ENCODE data around the gene NDRG3. TPM values are rescaled to one million over a fixed set of nuclear protein-coding genes. Genes with fewer than 3 reads are reported as not detected.

NDRG3 gene
- total RNA-seq: 17.8 and 18.6 TPM in 2 replicates

DNA sequence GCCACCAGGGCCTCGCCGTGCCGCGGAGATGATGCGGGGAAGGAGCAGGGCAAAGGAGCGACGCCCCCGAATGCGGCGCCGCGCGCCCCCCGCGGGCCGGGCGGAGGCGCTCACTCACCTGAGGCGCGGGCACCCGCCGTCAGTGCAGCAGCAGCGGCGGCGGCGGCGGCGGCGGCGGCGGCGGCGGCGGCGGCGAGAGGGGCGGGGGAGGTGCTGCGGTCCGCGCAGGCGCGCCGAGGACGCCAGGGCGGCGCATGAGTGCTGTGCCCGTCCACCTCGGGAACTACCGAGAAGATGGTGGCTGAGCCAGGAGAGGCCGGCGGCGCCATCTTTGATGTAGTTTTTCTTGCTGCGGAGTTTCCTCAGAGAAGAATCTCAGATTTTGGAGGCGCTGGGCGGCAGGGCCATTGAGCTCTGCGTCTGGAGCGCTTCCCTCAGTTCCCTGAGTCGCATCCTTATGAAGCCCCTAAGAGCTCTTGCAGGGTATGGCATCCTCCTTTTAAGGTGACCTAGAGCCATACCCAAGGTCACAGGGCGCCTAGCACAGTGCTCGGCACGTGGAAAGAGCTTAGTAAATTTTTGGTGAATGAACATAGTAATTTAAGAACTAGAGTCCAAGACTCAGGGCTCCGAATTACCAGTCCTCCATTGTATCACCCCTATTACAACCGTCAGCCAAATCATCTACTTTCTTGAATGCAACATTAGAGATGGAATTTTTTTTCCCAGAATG is at the start of gene NDRG3:
Gene NDRG3, minus strand, starts transcription at position 164 of the 733 bp plus-strand sequence. CDS start 24,355 bp downstream, outside the sequence.

DNA sequence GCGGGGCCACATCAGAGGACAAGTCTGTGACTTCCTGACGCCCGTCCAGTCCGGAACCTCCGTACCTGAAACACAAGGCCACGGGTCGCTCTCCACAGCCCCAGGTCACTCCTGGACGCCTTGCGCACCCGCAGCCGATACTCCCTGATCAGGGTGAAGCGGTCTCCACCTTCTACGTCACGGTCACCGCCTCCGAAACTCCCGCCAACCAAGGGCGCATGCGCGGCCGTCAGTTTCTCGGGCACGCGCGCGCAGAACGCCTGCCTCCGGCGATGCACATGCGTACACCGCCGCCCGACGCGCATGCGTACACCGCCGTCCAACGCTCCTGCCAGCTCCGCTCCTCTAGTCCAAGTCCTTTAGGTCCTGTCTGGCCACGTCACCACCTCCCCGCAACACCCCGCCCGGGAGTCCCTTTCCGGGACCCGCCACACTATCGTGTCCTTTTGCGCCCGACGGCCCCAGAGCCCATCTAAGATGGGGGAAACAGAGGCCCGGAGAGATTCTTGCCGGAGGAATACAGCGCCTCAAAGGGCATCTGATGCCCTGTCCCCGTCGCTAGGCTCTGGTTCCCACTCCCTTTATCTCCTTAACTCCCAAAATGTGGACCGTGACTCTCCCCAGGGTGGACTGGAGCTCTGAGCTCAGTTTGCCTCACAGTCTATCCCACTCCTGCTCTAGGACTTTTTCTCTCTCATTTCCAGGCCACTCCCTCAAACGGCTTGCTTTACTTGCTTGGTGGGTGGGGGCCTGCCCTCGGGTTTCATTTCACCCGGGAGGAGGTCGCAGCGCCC is 27.9 kb upstream of the NDRG3 start, which contains the start of gene DSN1:
Gene DSN1, minus strand, starts transcription at position 167 of the 794 bp plus-strand sequence. CDS start 2,305 bp downstream, outside the sequence.

DNA sequence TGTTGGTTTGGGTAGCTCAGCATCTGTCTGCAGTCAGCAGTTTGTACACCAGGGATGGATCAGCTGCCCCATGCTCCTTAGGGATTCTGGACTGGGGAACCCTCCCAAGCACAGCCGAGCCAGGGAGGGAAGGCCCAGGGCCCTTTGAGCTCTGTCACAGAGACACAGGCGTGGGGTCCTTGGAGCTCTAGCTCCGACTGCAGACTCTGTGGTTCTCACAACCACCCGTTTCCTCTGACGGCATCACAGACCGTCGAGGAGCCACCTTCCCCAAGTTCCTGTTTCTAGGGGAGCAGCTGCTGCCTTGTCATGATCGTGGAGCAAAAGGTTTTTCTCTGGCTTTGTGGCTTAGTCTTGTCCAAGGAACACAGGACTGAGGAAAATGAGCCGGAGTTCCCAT is 99.9 kb downstream of the NDRG3 start, which contains the start of gene SLA2:
Gene SLA2, minus strand, starts transcription at position 199 of the 400 bp plus-strand sequence. CDS start 4,861 bp downstream, outside the sequence.

DNA sequence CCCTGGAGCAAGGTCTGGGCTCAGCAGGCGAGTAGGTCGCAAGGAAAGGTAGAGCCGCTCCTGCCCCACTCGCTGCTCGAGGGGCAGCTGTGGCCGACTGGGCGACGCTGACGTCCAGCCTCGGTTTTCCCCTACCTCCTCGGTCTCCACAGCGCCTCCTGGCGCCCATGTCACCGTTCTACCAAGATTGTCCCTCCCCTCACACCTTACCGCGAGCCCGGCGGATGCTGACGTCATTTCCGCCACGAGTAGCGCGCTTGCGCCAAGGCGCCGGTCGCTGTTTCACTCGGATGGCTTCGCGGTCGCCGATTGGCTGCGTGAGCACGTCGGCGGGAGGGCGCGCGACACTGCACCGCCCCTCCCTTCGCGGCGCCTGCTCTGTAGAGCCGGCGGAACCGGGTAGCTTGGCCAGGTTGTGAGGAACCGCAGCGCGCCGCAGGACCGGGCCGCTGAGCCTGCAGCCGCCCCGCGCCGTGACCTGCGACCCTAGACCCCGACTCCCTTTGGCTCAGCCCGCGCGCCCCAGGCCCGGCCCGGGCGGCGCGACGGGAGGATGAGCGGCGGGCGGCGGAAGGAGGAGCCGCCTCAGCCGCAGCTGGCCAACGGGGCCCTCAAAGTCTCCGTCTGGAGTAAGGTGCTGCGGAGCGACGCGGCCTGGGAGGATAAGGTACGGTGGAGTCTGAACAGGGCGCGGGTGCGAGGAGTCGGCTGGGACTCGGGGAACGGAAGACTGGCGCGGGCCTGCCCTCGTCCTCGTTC is 140.3 kb downstream of the NDRG3 start, which contains the start of gene RAB5IF:
Gene RAB5IF, plus strand, starts transcription at position 381 of the 759 bp plus-strand sequence. Its CDS starts 173 bp downstream, at position 554.

Other genes with a start within 250 kb of the NDRG3 start
- gene MYL9, start 204.6 kb downstream of the NDRG3 start, total RNA-seq: 6.8 and 13.9 TPM in 2 replicates
- gene TGIF2, start 172.5 kb downstream of the NDRG3 start, total RNA-seq: 5.1 and 7.7 TPM in 2 replicates
- 64.3 and 74.1 TPM in 2 replicates for gene RAB5IF, start 140.3 kb downstream of the NDRG3 start, total RNA-seq
- gene SLA2, start 99.9 kb downstream of the NDRG3 start, total RNA-seq: not detected in 2 replicates
- 5.5 and 6.4 TPM in 2 replicates for gene DSN1, start 27.7 kb upstream of the NDRG3 start, total RNA-seq
- gene TLDC2, start 130.0 kb upstream of the NDRG3 start, total RNA-seq: 0.14 TPM in 1 of 2 replicates, not detected in the other
- gene SAMHD1, start 205.6 kb upstream of the NDRG3 start, total RNA-seq: 25.1 and 39.1 TPM in 2 replicates